ENCODE data around the gene DYNC1LI2.

DNA sequence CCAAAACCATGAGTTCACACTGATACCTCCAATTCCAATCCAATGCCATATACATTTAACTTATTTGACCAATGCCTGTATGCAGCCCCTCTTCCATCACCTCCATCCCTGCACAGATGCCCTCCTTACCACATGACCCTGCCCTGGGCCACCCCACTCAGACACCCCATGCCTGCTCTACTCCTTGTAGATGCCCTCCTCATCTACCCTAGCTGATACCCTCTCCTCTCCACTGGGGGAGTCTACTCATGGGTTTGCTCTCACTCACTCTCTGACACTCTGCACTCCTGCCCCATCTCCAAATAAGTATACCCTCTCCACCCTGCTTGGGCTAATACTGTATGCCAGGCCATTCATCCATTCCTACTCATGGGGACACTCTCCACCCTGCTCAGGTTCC is 38.9 kb downstream of the DYNC1LI2 start:
- TF ChIP-seq, protein P1, sequence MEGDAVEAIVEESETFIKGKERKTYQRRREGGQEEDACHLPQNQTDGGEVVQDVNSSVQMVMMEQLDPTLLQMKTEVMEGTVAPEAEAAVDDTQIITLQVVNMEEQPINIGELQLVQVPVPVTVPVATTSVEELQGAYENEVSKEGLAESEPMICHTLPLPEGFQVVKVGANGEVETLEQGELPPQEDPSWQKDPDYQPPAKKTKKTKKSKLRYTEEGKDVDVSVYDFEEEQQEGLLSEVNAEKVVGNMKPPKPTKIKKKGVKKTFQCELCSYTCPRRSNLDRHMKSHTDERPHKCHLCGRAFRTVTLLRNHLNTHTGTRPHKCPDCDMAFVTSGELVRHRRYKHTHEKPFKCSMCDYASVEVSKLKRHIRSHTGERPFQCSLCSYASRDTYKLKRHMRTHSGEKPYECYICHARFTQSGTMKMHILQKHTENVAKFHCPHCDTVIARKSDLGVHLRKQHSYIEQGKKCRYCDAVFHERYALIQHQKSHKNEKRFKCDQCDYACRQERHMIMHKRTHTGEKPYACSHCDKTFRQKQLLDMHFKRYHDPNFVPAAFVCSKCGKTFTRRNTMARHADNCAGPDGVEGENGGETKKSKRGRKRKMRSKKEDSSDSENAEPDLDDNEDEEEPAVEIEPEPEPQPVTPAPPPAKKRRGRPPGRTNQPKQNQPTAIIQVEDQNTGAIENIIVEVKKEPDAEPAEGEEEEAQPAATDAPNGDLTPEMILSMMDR (IDR thresholded peaks at IDR 0.05): no peak
- TF ChIP-seq POLR2A (IDR thresholded peaks at IDR 0.05): no peak
